Naive thymus-derived CD4-positive, alpha-beta T cell (primary cell): ENCODE measurements around the gene TMEM130. TPM values are rescaled to one million over a fixed set of nuclear protein-coding genes. Genes with fewer than 3 reads are reported as not detected.

ENCODE experiments used
- ATAC-seq: fragments of 150-1000 bp; cut with Tn5 transposase; 2 replicates; pipeline ENCODE4 v1.10.0; 2021; ENCODE audit warnings: mild to moderate bottlenecking, moderate library complexity
- CTCF ChIA-PET: fragments of 350-600 bp; sonication (Branson Sonifier 250); formaldehyde crosslinking; loops from one replicate; lab custom pipeline; 2021; ENCODE audit warnings: antibody characterized with exemption; lab: Charles Lee
- POLR2A ChIA-PET: fragments of 350-600 bp; sonication (Branson Sonifier 250); formaldehyde crosslinking; loops from one replicate; lab custom pipeline; 2021; ENCODE audit warnings: antibody characterized with exemption, inconsistent platforms; lab: Charles Lee
- DNase-seq, 9 donors: peaks; one replicate each; pipeline versions ENCODE4 v3.0.0 to v3.0.0-alpha.2; 2020 to 2022; ENCODE audit warnings: mixed read lengths in 1 of 9
- H3K27ac ChIP-seq: one replicate; pipeline ENCODE4 v1.7.0; 2013; ENCODE audit warnings: mild to moderate bottlenecking, low read depth, low read length, moderate library complexity
- H3K27me3 ChIP-seq, 2 donors: one replicate each; pipeline ENCODE4 v1.7.0; 2013; ENCODE audit warnings: low read length in 2 of 2, mild to moderate bottlenecking in 2 of 2, moderate library complexity in 2 of 2; ENCODE audit not compliant: control insufficient read depth in 2 of 2, insufficient read depth in 2 of 2
- H3K36me3 ChIP-seq, 3 experiments: 1 replicate in 2 of 3; 2 replicates in 1 of 3; pipeline ENCODE4 v1.7.0; 2013; ENCODE audit warnings: low read length in 3 of 3, mild to moderate bottlenecking in 3 of 3, moderate library complexity in 1 of 3; ENCODE audit not compliant: insufficient read depth in 3 of 3, control insufficient read depth in 2 of 3
- H3K4me1 ChIP-seq, 2 donors: one replicate each; pipeline ENCODE4 v1.7.0; 2013; ENCODE audit warnings: low read length in 2 of 2, mild to moderate bottlenecking in 2 of 2, moderate library complexity in 1 of 2; ENCODE audit not compliant: control insufficient read depth in 2 of 2, insufficient read depth in 2 of 2
- H3K4me3 ChIP-seq: 2 replicates; pipeline ENCODE4 v1.7.0; 2013; ENCODE audit warnings: mild to moderate bottlenecking, low read length
- H3K9me3 ChIP-seq, 3 experiments: 1 replicate in 2 of 3; 2 replicates in 1 of 3; pipeline ENCODE4 v1.7.0; 2013; ENCODE audit warnings: low read length in 3 of 3; ENCODE audit not compliant: control insufficient read depth in 2 of 3
- H3K27ac Mint-ChIP-seq, 9 donors: one replicate each; pipeline ENCODE4 v1.8.0; 2020 to 2022; ENCODE audit warnings: mixed read lengths in 9 of 9, mild to moderate bottlenecking in 8 of 9, moderate library complexity in 5 of 9, inconsistent platforms in 2 of 9
- H3K27me3 Mint-ChIP-seq, 5 donors: one replicate each; pipeline ENCODE4 v1.8.0; 2021 to 2022; ENCODE audit warnings: mixed read lengths in 5 of 5, mild to moderate bottlenecking in 1 of 5
- H3K36me3 Mint-ChIP-seq, 5 donors: one replicate each; pipeline ENCODE4 v1.8.0; 2020 to 2022; ENCODE audit warnings: mixed read lengths in 5 of 5, mild to moderate bottlenecking in 3 of 5, inconsistent platforms in 1 of 5
- H3K4me1 Mint-ChIP-seq, 7 donors: one replicate each; pipeline ENCODE4 v1.8.0; 2020 to 2022; ENCODE audit warnings: mixed read lengths in 7 of 7, mild to moderate bottlenecking in 3 of 7, inconsistent platforms in 1 of 7
- H3K4me3 Mint-ChIP-seq, 10 donors: one replicate each; pipeline ENCODE4 v1.8.0; 2020 to 2022; ENCODE audit warnings: mild to moderate bottlenecking in 10 of 10, mixed read lengths in 10 of 10, moderate library complexity in 6 of 10, inconsistent platforms in 2 of 10
- H3K9me3 Mint-ChIP-seq, 11 donors: one replicate each; pipeline ENCODE4 v1.8.0; 2020 to 2022; ENCODE audit warnings: mixed read lengths in 11 of 11, mild to moderate bottlenecking in 4 of 11, inconsistent platforms in 1 of 11, moderate library complexity in 1 of 11
- intact Hi-C, 2 donors: fragments of 100-400 bp; cut with micrococcal nuclease; formaldehyde crosslinking; loops; one replicate each; pipeline ENCODE4 v1.15.1; 2023
- polyA plus RNA-seq, 2 donors: library from polyadenylated mRNA; unstranded; fragments of 300-500 nt; fragmentation: Illumina TruSeq; gene quantifications; one replicate each; pipeline ENCODE4 v1.2.3, GENCODE V29; 2021
- total RNA-seq, 6 experiments: library from RNA in 5 of 6; stranded (reverse) in 5 of 6; gene quantifications; 1 replicate in 5 of 6; 2 replicates in 1 of 6; pipeline ENCODE4 v1.2.3 and lab custom pipeline; 2021 to 2026

Gene TMEM130
- total and polyA plus RNA-seq, 7 experiments from 2014 or later: not detected

- ChIA-PET POLR2A (no interaction called here), CTCF (no interaction called here)
- Histone ChIP-seq H3K4me1 (no peaks in the 10 kb centered on the region), H3K9me3 (no peaks in the 10 kb centered on the region), H3K4me3 (no peak overlapping the region), H3K27ac (no peak overlapping the region), H3K36me3 (no peaks in the 10 kb centered on the region), H3K27me3 (no peaks in the 10 kb centered on the region)
- Mint-ChIP-seq H3K27ac (no peak overlapping the region), H3K4me3 (peak overlapping the region in 2 of 10 donors; percentile 21 to 85), H3K36me3 (no peaks in the 10 kb centered on the region), H3K4me1 (peaks cover 0 to 8% (median 0%) of the 10 kb centered on the region in 7 donors), H3K9me3 (no peaks in the 10 kb centered on the region), H3K27me3 (peaks cover 0 to 39% (median 6%) of the 10 kb centered on the region in 5 donors)
- DNase-seq (no peak), ATAC-seq (no peak)
- intact Hi-C loops: no loop called here
Measured at GRCh38 chr7:98868450-98868849, 1.4 kb downstream of the TMEM130 start.

DNA sequence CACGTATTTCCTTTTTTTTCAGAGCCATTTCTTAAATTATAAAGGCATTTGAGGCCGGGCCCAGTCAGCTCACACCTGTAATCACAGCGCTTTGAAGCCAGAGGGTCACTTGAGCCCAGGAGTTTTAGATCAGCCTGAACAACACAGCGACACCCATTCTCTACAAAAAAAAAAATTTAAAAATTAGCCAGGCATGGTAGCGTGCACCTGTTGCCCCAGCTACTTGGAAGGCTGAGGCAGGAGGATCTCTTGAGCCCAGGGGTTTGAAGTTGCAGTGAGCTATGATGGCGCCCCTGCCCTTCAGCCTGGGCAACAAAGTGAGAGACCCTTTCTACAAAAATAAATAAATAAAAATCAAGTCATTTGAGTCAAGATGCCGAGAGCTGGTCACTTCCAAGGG lies 3.0 kb downstream of the TMEM130 start:
- Mint-ChIP-seq H3K36me3 (no peaks in the 10 kb centered on the region), H3K9me3 (no peaks in the 10 kb centered on the region), H3K4me1 (peaks cover 0 to 11% (median 3%) of the 10 kb centered on the region in 7 donors), H3K4me3 (no peak overlapping the region), H3K27ac (no peak overlapping the region), H3K27me3 (peaks cover 0 to 43% (median 6%) of the 10 kb centered on the region in 5 donors)
- Histone ChIP-seq H3K27me3 (no peaks in the 10 kb centered on the region), H3K36me3 (no peaks in the 10 kb centered on the region), H3K9me3 (no peaks in the 10 kb centered on the region), H3K4me3 (no peak overlapping the region), H3K4me1 (no peaks in the 10 kb centered on the region), H3K27ac (no peak overlapping the region)
- ChIA-PET POLR2A (no interaction called here), CTCF (no interaction called here)
- intact Hi-C loops: no loop called here
- ATAC-seq (no peak), DNase-seq (no peak)

GRCh38 chr7:98866351-98866750 lies 3.5 kb downstream of the TMEM130 start:
- Mint-ChIP-seq H3K9me3 (no peaks in the 10 kb centered on the region), H3K27me3 (peaks cover 0 to 39% (median 5%) of the 10 kb centered on the region in 5 donors), H3K27ac (no peak overlapping the region), H3K36me3 (no peaks in the 10 kb centered on the region), H3K4me1 (peaks cover 0 to 11% (median 3%) of the 10 kb centered on the region in 7 donors), H3K4me3 (no peak overlapping the region)
- Histone ChIP-seq H3K4me3 (no peak overlapping the region), H3K27ac (no peak overlapping the region), H3K4me1 (no peaks in the 10 kb centered on the region), H3K9me3 (no peaks in the 10 kb centered on the region), H3K27me3 (no peaks in the 10 kb centered on the region), H3K36me3 (no peaks in the 10 kb centered on the region)
- ChIA-PET POLR2A (no interaction called here), CTCF (no interaction called here)
- DNase-seq (no peak), ATAC-seq (no peak)
- intact Hi-C loops: no loop called here

DNA sequence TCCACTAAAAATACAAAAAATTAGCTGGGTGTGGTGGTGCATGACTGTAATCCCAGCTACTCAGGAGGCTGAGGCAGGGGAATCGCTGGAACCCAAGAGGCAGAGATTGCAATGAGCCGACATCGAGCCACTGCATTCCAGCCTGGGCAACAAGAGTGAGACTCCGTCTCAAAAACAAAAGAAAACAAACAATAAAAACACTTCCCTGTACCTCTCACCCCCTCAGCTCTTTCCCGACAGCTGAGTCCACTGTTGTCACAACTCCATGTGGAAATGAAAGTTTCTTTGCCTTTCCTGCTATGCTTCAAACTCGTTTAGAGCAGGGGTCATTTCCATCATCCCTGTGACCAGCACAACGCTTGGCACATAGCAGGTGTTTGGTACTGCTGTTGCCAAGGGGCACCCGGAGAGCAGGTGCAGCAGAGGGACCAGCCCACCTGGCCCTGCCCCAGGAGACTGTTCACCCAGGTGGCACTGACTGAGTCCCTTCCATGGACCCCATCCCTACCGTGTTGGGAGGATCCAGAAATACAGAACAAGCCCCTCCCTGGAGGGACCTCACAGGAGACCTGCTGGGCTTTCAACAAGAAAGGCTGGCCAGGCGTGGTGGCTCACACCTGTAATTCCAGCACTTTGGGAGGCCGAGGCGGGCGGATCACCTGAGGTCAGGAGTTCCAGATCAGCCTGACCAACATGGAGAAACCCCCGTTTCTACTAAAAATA lies 4.9 kb downstream of the TMEM130 start:
- CTCF ChIA-PET: no interaction called here

DNA sequence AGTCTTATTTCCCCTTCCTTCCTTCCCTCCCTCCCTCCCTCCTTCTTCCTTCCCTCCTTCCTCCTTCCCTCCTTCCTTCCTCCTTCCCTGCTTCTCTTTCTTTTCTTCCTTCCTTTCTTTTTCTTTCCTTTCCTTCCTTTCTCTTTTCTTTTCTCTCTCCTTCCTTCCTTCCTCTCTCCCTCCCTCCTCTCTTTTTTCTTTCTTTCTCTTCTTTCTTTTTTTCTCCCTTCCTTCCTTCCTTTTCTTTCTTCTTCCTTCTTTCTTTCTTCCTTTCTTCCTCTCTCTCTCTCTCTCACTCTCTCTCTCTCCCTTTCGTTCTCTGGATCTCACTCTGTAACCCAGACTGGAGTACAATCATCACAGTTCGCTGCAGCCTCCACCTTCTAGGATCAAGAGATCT lies 6.2 kb downstream of the TMEM130 start:
- H3K4me3 Mint-ChIP-seq: no peak overlapping the region
- H3K36me3 Mint-ChIP-seq: no peaks in the 10 kb centered on the region
- ATAC-seq: no peak
- no peaks in the 10 kb centered on the region for H3K36me3 ChIP-seq
- H3K4me1 ChIP-seq: no peaks in the 10 kb centered on the region
- no peak for DNase-seq
- H3K4me3 ChIP-seq: no peak overlapping the region
- no peaks in the 10 kb centered on the region for H3K9me3 ChIP-seq
- H3K27me3 Mint-ChIP-seq: peaks cover 0 to 27% (median 10%) of the 10 kb centered on the region in 5 donors
- ChIA-PET CTCF (no interaction called here), POLR2A (no interaction called here)
- H3K27ac Mint-ChIP-seq: no peak overlapping the region
- intact Hi-C loops: no loop called here
- H3K27me3 ChIP-seq: no peaks in the 10 kb centered on the region
- peaks cover 0 to 2% (median 0%) of the 10 kb centered on the region in 11 donors for H3K9me3 Mint-ChIP-seq
- no peak overlapping the region for H3K27ac ChIP-seq
- peaks cover 0 to 5% (median 0%) of the 10 kb centered on the region in 7 donors for H3K4me1 Mint-ChIP-seq

More for the DNA sequence above, 4.9 kb downstream of the TMEM130 start:
- Histone ChIP-seq H3K4me3 (no peak overlapping the region), H3K4me1 (no peaks in the 10 kb centered on the region), H3K27me3 (no peaks in the 10 kb centered on the region), H3K27ac (no peak overlapping the region), H3K9me3 (no peaks in the 10 kb centered on the region), H3K36me3 (no peaks in the 10 kb centered on the region)
- Mint-ChIP-seq H3K9me3 (no peaks in the 10 kb centered on the region), H3K27me3 (peaks cover 0 to 32% (median 6%) of the 10 kb centered on the region in 5 donors), H3K4me3 (peak overlapping the region in 1 of 10 donors; percentile 26), H3K36me3 (no peaks in the 10 kb centered on the region), H3K4me1 (peaks cover 0 to 5% (median 0%) of the 10 kb centered on the region in 7 donors), H3K27ac (no peak overlapping the region)
- DNase-seq (no peak), ATAC-seq (no peak)
- intact Hi-C loops: no loop called here
- POLR2A ChIA-PET: no interaction called here

DNA sequence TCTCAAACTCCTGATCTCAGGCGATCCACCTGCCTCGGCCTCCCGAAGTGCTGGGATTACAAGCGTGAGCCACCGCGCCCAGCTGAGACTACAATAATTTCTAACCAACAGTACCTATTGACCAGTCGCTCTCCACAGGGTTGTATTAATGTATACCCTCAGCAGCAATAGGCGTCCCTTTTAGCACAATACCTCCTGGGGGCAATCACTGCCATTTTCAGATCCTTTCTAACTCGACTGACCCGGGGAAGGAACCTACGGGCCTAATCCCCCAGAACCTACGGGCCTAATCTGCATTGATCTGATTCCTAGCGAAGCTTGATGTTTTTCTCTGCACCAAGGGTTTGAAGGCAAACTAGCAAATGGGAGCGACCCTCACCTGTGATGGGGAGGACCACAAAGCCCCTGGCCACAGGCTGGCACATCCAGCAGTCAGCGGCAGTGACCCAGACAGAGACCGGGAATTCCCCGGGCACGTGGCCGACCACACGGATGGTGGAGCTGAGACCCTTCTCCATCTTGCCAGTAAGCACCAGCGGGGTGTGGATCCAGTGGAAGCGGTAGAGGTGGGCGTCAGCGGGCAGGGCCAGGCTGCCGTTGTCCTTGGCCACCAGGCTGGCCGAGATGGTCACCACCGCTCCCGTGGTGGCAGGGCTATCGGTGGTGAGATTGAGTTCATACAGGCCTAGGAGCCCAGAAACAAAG lies 6.9 kb downstream of the TMEM130 start:
- Histone ChIP-seq H3K36me3 (no peaks in the 10 kb centered on the region), H3K27ac (no peak overlapping the region), H3K9me3 (no peaks in the 10 kb centered on the region), H3K4me3 (no peak overlapping the region), H3K4me1 (no peaks in the 10 kb centered on the region), H3K27me3 (no peaks in the 10 kb centered on the region)
- CTCF ChIA-PET: no interaction called here
- Mint-ChIP-seq H3K36me3 (no peaks in the 10 kb centered on the region), H3K27me3 (peaks cover 0 to 31% (median 15%) of the 10 kb centered on the region in 5 donors), H3K9me3 (peaks cover 0 to 2% (median 0%) of the 10 kb centered on the region in 11 donors), H3K4me1 (peaks cover 0 to 5% (median 0%) of the 10 kb centered on the region in 7 donors), H3K4me3 (no peak overlapping the region), H3K27ac (no peak overlapping the region)
- POLR2A ChIA-PET: no interaction called here
- ATAC-seq (no peak), DNase-seq (no peak)
- intact Hi-C loops: no loop called here
